Endodermal cell (in vitro differentiated cells): ENCODE data around the gene MTFMT. TPM values are rescaled to one million over a fixed set of nuclear protein-coding genes. Genes with fewer than 3 reads are reported as not detected.

Experiments
- DNase-seq: peaks from one replicate; pipeline ENCODE4 v3.0.0-alpha.2; 2017
- H3K27ac ChIP-seq: 2 replicates; pipeline ENCODE4 v1.5.1; 2013; ENCODE audit warnings: mild to moderate bottlenecking, low read depth, low read length, moderate library complexity
- H3K27me3 ChIP-seq: 2 replicates; pipeline ENCODE4 v1.6.1; 2013; ENCODE audit warnings: mild to moderate bottlenecking, low read length, moderate library complexity; ENCODE audit not compliant: insufficient read depth, control insufficient read depth, poor library complexity, severe bottlenecking
- H3K36me3 ChIP-seq: 2 replicates; pipeline ENCODE4 v1.7.0; 2013; ENCODE audit warnings: mild to moderate bottlenecking, low read length, moderate library complexity; ENCODE audit not compliant: control insufficient read depth, insufficient read depth
- H3K4me1 ChIP-seq: one replicate; pipeline ENCODE4 v1.7.0; 2013; ENCODE audit warnings: low read length; ENCODE audit not compliant: control insufficient read depth, insufficient read depth
- H3K4me3 ChIP-seq: 2 replicates; pipeline ENCODE4 v1.5.1; 2013; ENCODE audit warnings: mild to moderate bottlenecking, low read length, moderate library complexity
- H3K9ac ChIP-seq: 2 replicates; pipeline ENCODE4 v1.6.1; 2013; ENCODE audit warnings: mild to moderate bottlenecking, low read length, moderate library complexity; ENCODE audit not compliant: poor library complexity, severe bottlenecking; ENCODE audit errors: extremely low read depth
- H3K9me3 ChIP-seq: 2 replicates; pipeline ENCODE4 v1.6.1; 2013; ENCODE audit warnings: mild to moderate bottlenecking, low read length, moderate library complexity; ENCODE audit not compliant: control insufficient read depth
- H3K27ac Mint-ChIP-seq: 2 replicates; pipeline ENCODE4 v1.8.0; 2020; ENCODE audit warnings: mixed read lengths
- H3K27me3 Mint-ChIP-seq: 2 replicates; pipeline ENCODE4 v1.8.0; 2021; ENCODE audit warnings: mild to moderate bottlenecking, mixed read lengths; ENCODE audit not compliant: insufficient read depth
- H3K36me3 Mint-ChIP-seq: 2 replicates; pipeline ENCODE4 v1.8.0; 2020; ENCODE audit warnings: low read depth, mixed read lengths
- H3K4me1 Mint-ChIP-seq: 2 replicates; pipeline ENCODE4 v1.8.0; 2020; ENCODE audit warnings: mixed read lengths
- H3K4me3 Mint-ChIP-seq: 2 replicates; pipeline ENCODE4 v1.8.0; 2020; ENCODE audit warnings: mild to moderate bottlenecking, moderate library complexity, mixed read lengths
- H3K9me3 Mint-ChIP-seq: 2 replicates; pipeline ENCODE4 v1.8.0; 2020; ENCODE audit warnings: mild to moderate bottlenecking, mixed read lengths
- CTCF ChIP-seq: fragments of 200-600 bp; sonication (generic); conservative IDR thresholded peaks from 2 replicates; pipeline ENCODE4 v1.5.0; 2021; ENCODE audit warnings: antibody characterized with exemption, mild to moderate bottlenecking
- WGBS, 2 experiments: methylation state at CpG; one replicate each; pipeline versions ENCODE4 v1.1.5 to v1.1.7; 2013; ENCODE audit warnings: missing lambda C conversion rate in 2 of 2, mixed read lengths in 1 of 2; ENCODE audit not compliant: insufficient coverage in 1 of 2, insufficient read length in 1 of 2; 5-methylcytosine and 5-hydroxymethylcytosine counted together
- long read RNA-seq, 4 experiments: library from polyadenylated mRNA in 2 of 4; library from RNA in 1 of 4; library from capped mRNA in 1 of 4; stranded (forward) in 3 of 4; unstranded in 1 of 4; transcript quantifications; one replicate each; pipeline ENCODE4 v2.0.0, GENCODE V29; 2020 to 2021; ENCODE audit warnings: inconsistent platforms in 1 of 4
- polyA plus RNA-seq, 2 experiments: library from polyadenylated mRNA; stranded (reverse); fragments of 50-300 nt; gene quantifications; one replicate each; pipeline ENCODE4 v1.2.3, GENCODE V29; 2013
- total RNA-seq, 2 donors: library from RNA; stranded (reverse); fragmentation: NEBNext Ultra II Directional in 1 of 2; extraction: Animal tissue kit (Norgen Biotek cat#: 25700) in 1 of 2; gene quantifications; 2 replicates in 1 of 2; 3 replicates in 1 of 2; pipeline ENCODE4 v1.2.1, GENCODE V29; 2021

The MTFMT gene
- total RNA-seq, result 10 to 100 TPM; 17.8 to 23.2 TPM
- polyA plus RNA-seq (2013, experiment 1 of 2), result 9.9 TPM
- polyA plus RNA-seq (2013, experiment 2 of 2), result 9.7 TPM
- long read RNA-seq, experiment 1, partial matches to known transcripts, result 2 of 9 reads
- long read RNA-seq, experiment 1, other reads (novel, unspliced or antisense), result 4 of 9 reads
- long read RNA-seq, experiment 2, transcript MTFMT-201 (9 exons, 2,734 nt), result major isoform, 38 of 43 reads
- long read RNA-seq, experiment 2, partial matches to known transcripts, result 0 of 43 reads
- long read RNA-seq, experiment 2, other reads (novel, unspliced or antisense), result 4 of 43 reads
- long read RNA-seq, experiment 3, transcript MTFMT-201 (9 exons, 2,734 nt), result major isoform, 56 of 75 reads
- long read RNA-seq, experiment 3, partial matches to known transcripts, result 5 of 75 reads
- long read RNA-seq, experiment 3, other reads (novel, unspliced or antisense), result 10 of 75 reads
- long read RNA-seq, experiment 4, transcript MTFMT-201 (9 exons, 2,734 nt), result major isoform, 13 of 16 reads
- long read RNA-seq, experiment 4, partial matches to known transcripts, result 1 of 16 reads
- long read RNA-seq, experiment 4, other reads (novel, unspliced or antisense), result 2 of 16 reads

GRCh38 chr15:65028921-65029735, at the start of gene MTFMT:
TSS of gene MTFMT (minus strand) at chr15:65029639. CDS start at chr15:65029613, 26 bp downstream.
- Histone ChIP-seq H3K27ac (no peak within 1 kb of the TSS), H3K4me1 (no peaks in the 10 kb centered on the region), H3K9ac (peak within 1 kb of the TSS; percentile 73), H3K4me3 (peak within 1 kb of the TSS; percentile 92), H3K9me3 (no peaks in the 10 kb centered on the region), H3K27me3 (no peaks in the 10 kb centered on the region), H3K36me3 (peaks cover 9% of the 10 kb centered on the region)
- peak; percentile 97 for DNase-seq
- Mint-ChIP-seq H3K27ac (no peak within 1 kb of the TSS), H3K36me3 (peaks cover 16% of the 10 kb centered on the region), H3K4me1 (peaks cover 16% of the 10 kb centered on the region), H3K4me3 (peak within 1 kb of the TSS; percentile 78), H3K9me3 (no peaks in the 10 kb centered on the region), H3K27me3 (peaks cover 5% of the 10 kb centered on the region)
- peak; percentile 33 for TF ChIP-seq CTCF
- WGBS, 2 experiments, result 0 to 4% methylated on average over 6 to 73 of the region's 73 CpGs

GRCh38 chr15:65077981-65078352, 48.5 kb upstream of the MTFMT start:
- peaks cover 16% of the 10 kb centered on the region for H3K4me1 Mint-ChIP-seq
- Histone ChIP-seq H3K4me3 (no peak overlapping the region), H3K27me3 (no peaks in the 10 kb centered on the region), H3K36me3 (no peaks in the 10 kb centered on the region), H3K27ac (no peak overlapping the region), H3K4me1 (peaks cover 5% of the 10 kb centered on the region), H3K9ac (no peak overlapping the region), H3K9me3 (no peaks in the 10 kb centered on the region)
- no peak overlapping the region for H3K27ac Mint-ChIP-seq
- H3K36me3 Mint-ChIP-seq, result peaks cover 1% of the 10 kb centered on the region
- H3K4me3 Mint-ChIP-seq, result no peak overlapping the region
- DNase-seq, result peak; percentile 96
- H3K9me3 Mint-ChIP-seq, result peaks cover 19% of the 10 kb centered on the region
- H3K27me3 Mint-ChIP-seq, result peaks cover 53% of the 10 kb centered on the region
- WGBS, 2 experiments, result 51 to 76% methylated on average over 21 to 24 of the region's 24 CpGs
- TF ChIP-seq CTCF, result peak; percentile 87

- DNase-seq, result no peak
- H3K27me3 ChIP-seq, result no peaks in the 10 kb centered on the region
- no peaks in the 10 kb centered on the region for H3K36me3 ChIP-seq
- Mint-ChIP-seq H3K4me3 (no peak overlapping the region), H3K9me3 (peaks cover 19% of the 10 kb centered on the region), H3K27ac (no peak overlapping the region), H3K4me1 (peaks cover 11% of the 10 kb centered on the region), H3K36me3 (peaks cover 1% of the 10 kb centered on the region), H3K27me3 (peaks cover 49% of the 10 kb centered on the region)
- H3K4me3 ChIP-seq, result no peak overlapping the region
- no peak overlapping the region for H3K27ac ChIP-seq
- no peak for TF ChIP-seq CTCF
- H3K9ac ChIP-seq, result no peak overlapping the region
- peaks cover 5% of the 10 kb centered on the region for H3K4me1 ChIP-seq
- peaks cover 5% of the 10 kb centered on the region for H3K9me3 ChIP-seq
- 91 to 92% methylated on average over 43 to 85 of the region's 85 CpGs for WGBS, 2 experiments
Observed at GRCh38 chr15:65077291-65077980, 48.0 kb upstream of the MTFMT start.
